ENCODE data around the gene NDUFB7.
"Not testable (repeated sequence)": the region's sequence is repeated elsewhere in the genome, so short reads cannot be mapped to it uniquely, and the experiment has no call there.

The NDUFB7 gene

DNA sequence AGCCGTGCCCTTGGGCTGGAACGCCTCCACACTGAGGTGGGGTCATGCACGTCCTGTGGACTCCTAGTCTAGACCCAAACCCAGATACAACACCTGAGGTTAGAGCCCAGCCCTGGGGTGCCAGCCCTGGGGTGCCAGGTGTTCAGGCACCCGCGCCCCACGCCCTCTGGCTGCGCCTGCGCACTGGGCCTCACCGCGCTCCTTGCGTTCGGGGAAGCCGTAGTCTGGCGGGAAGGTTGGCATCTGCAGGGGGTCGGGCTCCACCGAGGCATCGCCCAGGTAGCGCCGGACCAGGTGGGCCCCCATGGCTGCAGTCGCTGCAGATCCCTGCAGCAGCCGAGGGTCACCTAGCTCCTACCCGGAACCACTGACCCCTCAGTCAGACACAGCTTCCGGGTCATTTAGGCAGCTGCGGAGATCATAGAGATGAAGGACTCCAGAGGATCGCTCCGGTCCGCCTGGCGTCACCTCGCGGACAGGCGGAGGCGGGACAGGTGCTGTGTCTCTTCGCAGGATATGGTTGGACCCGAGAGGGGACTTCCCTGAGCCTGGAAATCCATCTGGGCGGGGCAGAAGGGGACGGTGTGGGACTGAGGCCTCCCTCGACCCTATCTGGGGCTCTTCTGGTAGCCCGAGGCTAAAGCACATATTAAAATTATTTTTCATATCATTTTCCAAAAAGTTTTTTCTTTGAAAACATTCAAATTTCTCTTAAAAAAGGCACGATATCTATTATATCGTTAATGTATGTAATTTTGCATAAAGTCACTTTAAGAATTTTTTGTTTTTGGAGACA, at the start of gene NDUFB7:
Gene NDUFB7, minus strand, starts transcription at position 372 of the 796 bp plus-strand sequence. Its CDS starts 66 bp downstream, at position 306.
- peak within 1 kb of the TSS; percentile 90 for H3K27ac ChIP-seq
- TF ChIP-seq, protein P1, sequence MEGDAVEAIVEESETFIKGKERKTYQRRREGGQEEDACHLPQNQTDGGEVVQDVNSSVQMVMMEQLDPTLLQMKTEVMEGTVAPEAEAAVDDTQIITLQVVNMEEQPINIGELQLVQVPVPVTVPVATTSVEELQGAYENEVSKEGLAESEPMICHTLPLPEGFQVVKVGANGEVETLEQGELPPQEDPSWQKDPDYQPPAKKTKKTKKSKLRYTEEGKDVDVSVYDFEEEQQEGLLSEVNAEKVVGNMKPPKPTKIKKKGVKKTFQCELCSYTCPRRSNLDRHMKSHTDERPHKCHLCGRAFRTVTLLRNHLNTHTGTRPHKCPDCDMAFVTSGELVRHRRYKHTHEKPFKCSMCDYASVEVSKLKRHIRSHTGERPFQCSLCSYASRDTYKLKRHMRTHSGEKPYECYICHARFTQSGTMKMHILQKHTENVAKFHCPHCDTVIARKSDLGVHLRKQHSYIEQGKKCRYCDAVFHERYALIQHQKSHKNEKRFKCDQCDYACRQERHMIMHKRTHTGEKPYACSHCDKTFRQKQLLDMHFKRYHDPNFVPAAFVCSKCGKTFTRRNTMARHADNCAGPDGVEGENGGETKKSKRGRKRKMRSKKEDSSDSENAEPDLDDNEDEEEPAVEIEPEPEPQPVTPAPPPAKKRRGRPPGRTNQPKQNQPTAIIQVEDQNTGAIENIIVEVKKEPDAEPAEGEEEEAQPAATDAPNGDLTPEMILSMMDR (conservative IDR thresholded peaks at IDR 0.05): peak; percentile 96

DNA sequence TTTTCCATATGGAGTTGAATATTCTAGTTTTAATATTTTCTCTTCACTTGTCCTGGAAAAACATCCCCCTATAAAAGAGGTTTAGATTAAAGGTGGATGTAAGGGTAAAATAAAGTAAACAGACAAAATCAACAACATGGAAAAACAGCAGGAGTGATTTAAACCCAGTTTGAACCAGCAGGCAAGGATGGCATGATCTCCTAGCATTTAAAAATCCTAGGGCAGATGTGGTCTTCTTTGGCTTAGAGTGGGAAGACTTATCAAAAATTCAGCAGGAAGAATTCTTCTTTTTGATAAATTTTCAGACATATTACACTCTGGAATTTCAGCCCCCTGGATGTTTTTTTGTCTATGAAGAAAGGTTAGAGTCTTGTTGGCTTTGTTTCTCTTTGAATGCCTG, 47.5 kb upstream of the NDUFB7 start:
- TF ChIP-seq, protein P1 (conservative IDR thresholded peaks at IDR 0.05): no peak
- H3K27ac ChIP-seq: no peak overlapping the region

DNA sequence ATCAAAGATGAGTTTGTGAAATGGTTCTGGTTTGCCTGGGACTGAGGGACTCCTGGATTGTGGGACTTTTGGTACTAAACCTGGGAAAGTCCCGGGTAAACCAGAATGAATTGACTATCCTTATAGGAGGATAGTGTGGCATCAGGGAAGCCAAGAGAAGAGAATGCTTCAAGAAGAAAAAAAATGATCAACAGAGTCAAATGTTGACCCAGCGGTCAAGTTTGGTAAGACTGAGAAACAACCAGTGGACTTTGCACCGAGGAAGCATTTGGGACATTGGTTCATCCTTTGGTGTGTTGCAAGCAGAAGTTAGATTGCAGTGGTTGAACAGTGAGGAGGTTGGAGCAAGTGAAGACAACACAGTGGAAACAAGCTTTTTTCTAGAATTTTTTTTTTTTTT, 44.5 kb upstream of the NDUFB7 start:
- TF ChIP-seq, protein P1 (conservative IDR thresholded peaks at IDR 0.05): no peak
- no peak overlapping the region for H3K27ac ChIP-seq

DNA sequence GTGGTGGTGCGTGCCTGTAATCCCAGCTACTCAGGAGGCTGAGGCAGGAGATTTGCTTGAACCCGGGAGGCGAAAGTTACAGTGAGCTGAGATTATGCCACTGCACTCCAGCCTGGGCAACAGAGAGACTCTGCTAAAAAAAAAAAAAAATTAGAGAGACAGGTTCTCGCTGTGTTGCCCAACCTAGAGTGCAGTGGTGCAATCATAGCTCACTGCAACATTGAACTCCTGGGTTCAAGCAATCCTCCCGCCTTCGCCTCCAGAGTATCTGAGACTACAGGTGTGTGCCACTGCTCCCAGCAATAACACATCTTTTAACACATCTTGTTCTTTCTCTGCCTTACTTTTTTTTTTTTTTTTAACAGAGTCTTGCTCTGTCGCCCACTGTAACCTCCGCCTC, 43.8 kb upstream of the NDUFB7 start:
- TF ChIP-seq, protein P1 (conservative IDR thresholded peaks at IDR 0.05): no peak
- H3K27ac ChIP-seq: no peak overlapping the region

DNA sequence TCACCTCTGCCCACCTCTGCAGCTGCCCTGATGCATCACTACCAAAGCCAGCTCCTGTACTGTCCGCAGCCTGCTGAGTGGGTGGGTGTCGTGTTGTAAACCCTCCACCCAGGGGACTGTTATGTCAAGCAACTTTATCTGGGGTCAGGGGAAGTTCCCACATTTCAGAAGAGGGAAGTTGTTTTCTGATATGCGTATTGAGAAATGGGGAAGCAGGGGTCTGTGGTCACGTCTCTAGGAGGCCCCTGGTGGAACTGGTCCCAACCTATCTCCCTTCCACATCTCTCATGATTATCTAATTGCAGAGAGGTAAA, 42.2 kb upstream of the NDUFB7 start:
- TF ChIP-seq, protein P1 (conservative IDR thresholded peaks at IDR 0.05): no peak
- H3K27ac ChIP-seq: no peak overlapping the region

DNA sequence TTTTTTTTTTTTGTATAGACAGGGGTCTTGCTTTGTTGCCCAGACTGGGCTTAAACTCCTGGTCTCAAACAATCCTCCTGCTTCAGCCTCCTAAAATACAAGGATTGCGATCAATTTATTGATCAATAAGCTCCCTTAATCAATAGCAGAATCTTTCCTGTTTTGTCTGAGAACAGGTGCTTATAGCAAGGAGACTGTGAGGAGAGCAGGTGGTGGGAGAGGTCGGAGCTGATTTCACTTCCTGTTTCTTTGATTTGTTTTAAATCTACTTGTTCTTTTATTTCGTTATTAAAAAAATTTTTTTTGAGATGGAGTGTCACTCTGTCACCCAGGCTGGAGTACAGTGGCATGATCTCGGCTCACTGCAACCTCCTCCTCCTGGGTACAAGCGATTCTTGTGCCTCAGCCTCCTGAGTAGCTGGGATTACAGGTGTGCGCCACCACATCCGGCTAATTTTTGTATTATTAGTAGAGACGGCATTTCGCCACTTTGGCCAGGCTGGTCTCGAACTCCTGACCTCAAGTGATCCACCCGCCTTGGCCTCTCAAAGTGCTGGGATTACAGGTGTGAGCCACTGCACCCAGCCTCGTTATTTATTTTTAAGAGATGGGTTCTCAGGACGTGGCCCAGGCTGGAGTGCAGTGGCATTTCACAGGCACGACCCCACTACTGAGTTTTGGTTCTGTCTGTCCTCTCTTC, 41.7 kb upstream of the NDUFB7 start:
- H3K27ac ChIP-seq: not testable (repeated sequence)

DNA sequence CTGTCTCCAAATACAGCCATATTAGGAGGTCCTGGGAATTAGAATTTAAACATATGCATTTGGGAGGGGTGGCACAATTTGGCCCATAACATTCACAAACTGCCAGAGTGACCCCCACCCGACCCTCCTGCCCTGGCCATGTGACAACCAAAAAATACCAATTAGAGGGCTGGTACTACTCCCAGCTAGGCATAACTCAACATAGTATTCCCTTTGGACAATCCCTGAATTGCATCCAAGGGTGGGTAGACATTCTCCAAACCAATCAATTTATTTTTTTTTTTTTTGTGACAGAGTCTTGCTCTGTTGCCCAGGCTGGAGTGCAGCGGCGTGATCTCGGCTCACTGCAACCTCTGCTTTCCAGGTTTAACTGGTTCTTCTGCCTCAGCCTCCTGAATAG, 40.8 kb upstream of the NDUFB7 start:
- H3K27ac ChIP-seq: no peak overlapping the region
- TF ChIP-seq, protein P1 (conservative IDR thresholded peaks at IDR 0.05): no peak

DNA sequence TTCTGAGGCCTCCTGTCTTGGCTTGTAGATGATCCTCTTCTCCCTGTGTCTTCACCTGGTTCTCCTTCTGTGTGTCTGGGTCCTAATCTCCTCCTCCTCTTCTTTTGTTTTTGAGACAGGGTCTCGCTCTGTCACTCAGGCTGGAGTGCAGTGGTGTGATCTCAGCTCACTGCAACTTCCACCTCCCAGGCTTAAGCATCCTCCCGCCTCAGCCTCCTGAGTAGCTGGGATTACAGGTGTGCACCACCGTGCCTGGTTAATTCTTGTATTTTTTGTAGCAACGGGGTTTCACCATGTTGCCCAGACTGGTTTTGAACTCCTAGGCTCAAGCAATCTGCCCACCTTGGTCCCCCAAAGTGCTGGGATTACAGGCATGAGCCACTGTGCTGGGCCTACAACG, 40.4 kb upstream of the NDUFB7 start:
- not testable (repeated sequence) for H3K27ac ChIP-seq

All from VCaP (cell line).